ENCODE results near the gene HOXB6.

- TF ChIP-seq POLR2A (IDR thresholded peaks at IDR 0.05) (no peak), EP300 (IDR thresholded peaks at IDR 0.05) (no peak)
Measured at GRCh38 chr17:48551596-48552465, 53.0 kb downstream of the HOXB6 start.

All from ovary (tissue), 1 donor.